ENCODE measurements around the gene RASSF5. TPM values are rescaled to one million over a fixed set of nuclear protein-coding genes. Genes with fewer than 3 reads are reported as not detected.
A peak's percentile ranks its signal among the peaks of the same experiment; 100 is the strongest.

The RASSF5 gene
- total and polyA plus RNA-seq, 4 donors: 4.8 to 10.0 (median 5.5) TPM

DNA sequence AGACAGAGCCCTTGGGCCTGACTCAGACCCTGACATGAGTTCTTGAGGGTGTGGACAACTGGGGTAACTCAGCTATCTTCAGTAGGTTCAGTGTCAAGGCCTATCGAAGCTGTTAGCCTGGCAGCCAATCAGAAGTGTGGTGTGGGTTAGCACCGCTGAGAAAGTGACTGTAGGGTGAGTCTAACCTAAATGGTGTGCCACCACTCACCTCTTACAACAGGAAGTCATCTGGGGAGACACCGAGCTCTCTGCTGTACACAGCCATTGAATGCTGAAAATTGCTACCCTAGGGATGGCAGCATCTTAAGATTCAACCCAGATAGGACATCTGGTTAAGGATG lies 44.6 kb downstream of the RASSF5 start (continued):
- TF ChIP-seq, protein P1, sequence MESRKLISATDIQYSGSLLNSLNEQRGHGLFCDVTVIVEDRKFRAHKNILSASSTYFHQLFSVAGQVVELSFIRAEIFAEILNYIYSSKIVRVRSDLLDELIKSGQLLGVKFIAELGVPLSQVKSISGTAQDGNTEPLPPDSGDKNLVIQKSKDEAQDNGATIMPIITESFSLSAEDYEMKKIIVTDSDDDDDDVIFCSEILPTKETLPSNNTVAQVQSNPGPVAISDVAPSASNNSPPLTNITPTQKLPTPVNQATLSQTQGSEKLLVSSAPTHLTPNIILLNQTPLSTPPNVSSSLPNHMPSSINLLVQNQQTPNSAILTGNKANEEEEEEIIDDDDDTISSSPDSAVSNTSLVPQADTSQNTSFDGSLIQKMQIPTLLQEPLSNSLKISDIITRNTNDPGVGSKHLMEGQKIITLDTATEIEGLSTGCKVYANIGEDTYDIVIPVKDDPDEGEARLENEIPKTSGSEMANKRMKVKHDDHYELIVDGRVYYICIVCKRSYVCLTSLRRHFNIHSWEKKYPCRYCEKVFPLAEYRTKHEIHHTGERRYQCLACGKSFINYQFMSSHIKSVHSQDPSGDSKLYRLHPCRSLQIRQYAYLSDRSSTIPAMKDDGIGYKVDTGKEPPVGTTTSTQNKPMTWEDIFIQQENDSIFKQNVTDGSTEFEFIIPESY (IDR thresholded peaks at IDR 0.05): no peak
- TF ChIP-seq, protein P2, sequence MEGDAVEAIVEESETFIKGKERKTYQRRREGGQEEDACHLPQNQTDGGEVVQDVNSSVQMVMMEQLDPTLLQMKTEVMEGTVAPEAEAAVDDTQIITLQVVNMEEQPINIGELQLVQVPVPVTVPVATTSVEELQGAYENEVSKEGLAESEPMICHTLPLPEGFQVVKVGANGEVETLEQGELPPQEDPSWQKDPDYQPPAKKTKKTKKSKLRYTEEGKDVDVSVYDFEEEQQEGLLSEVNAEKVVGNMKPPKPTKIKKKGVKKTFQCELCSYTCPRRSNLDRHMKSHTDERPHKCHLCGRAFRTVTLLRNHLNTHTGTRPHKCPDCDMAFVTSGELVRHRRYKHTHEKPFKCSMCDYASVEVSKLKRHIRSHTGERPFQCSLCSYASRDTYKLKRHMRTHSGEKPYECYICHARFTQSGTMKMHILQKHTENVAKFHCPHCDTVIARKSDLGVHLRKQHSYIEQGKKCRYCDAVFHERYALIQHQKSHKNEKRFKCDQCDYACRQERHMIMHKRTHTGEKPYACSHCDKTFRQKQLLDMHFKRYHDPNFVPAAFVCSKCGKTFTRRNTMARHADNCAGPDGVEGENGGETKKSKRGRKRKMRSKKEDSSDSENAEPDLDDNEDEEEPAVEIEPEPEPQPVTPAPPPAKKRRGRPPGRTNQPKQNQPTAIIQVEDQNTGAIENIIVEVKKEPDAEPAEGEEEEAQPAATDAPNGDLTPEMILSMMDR (IDR thresholded peaks at IDR 0.05; ENCODE audit: low read depth, low read length, missing input control): no peak
- no peak for TF ChIP-seq HNF4G (IDR thresholded peaks at IDR 0.05)
- no peak for TF ChIP-seq SP1 (IDR thresholded peaks at IDR 0.05)
- no peak for TF ChIP-seq TAF1 (conservative IDR thresholded peaks at IDR 0.05)
- TF ChIP-seq RAD21 (IDR thresholded peaks at IDR 0.05): no peak
- no peak for TF ChIP-seq NR2F2 (IDR thresholded peaks at IDR 0.05)

- H3K9ac ChIP-seq (ENCODE audit: low read depth in 1 of 2, low read length in 2 of 2): peak overlapping the region in 1 of 2 donors; percentile 3
- DNase-seq (ENCODE audit: low spot score): no peak
- 95% methylated on average over 3 of the region's 3 CpGs for WGBS
- TF ChIP-seq MAX (IDR thresholded peaks at IDR 0.05): no peak
- TF ChIP-seq, protein P2 (IDR thresholded peaks at IDR 0.05; ENCODE audit: low read depth, low read length, missing input control): no peak
- H3K27me3 ChIP-seq (ENCODE audit: control insufficient read depth in 4 of 4, insufficient read depth in 4 of 4, low read length in 3 of 4): no peaks in the 10 kb centered on the region
- H3K4me3 ChIP-seq (ENCODE audit: low read depth in 1 of 3, low read length in 3 of 3): no peak overlapping the region
- H3K27ac ChIP-seq (ENCODE audit: low read depth in 1 of 2, low read length in 2 of 2): no peak overlapping the region
- no peaks in the 10 kb centered on the region for H3K36me3 ChIP-seq (ENCODE audit: control insufficient read depth in 4 of 4, insufficient read depth in 3 of 4, low read depth in 1 of 4, low read length in 3 of 4)
- peaks cover 10 to 50% (median 37%) of the 10 kb centered on the region in 4 donors for H3K4me1 ChIP-seq (ENCODE audit: control insufficient read depth in 4 of 4, insufficient read depth in 4 of 4, low read length in 3 of 4)
- H3K9me3 ChIP-seq (ENCODE audit: control insufficient read depth in 4 of 4, low read length in 3 of 4): no peaks in the 10 kb centered on the region
Observed at GRCh38 chr1:206554211-206554610, 46.9 kb downstream of the RASSF5 start.

GRCh38 chr1:206554701-206555472 lies 47.6 kb downstream of the RASSF5 start:
- no peak overlapping the region for H3K9ac ChIP-seq (ENCODE audit: low read depth in 1 of 2, low read length in 2 of 2)
- no peak for DNase-seq (ENCODE audit: low spot score)
- H3K27ac ChIP-seq (ENCODE audit: low read depth in 1 of 2, low read length in 2 of 2): peak overlapping the region in 1 of 2 donors; percentile 40
- WGBS: 58% methylated on average over 1 of the region's 1 CpG
- no peaks in the 10 kb centered on the region for H3K9me3 ChIP-seq (ENCODE audit: control insufficient read depth in 4 of 4, low read length in 3 of 4)
- H3K36me3 ChIP-seq (ENCODE audit: control insufficient read depth in 4 of 4, insufficient read depth in 3 of 4, low read depth in 1 of 4, low read length in 3 of 4): no peaks in the 10 kb centered on the region
- H3K27me3 ChIP-seq (ENCODE audit: control insufficient read depth in 4 of 4, insufficient read depth in 4 of 4, low read length in 3 of 4): no peaks in the 10 kb centered on the region
- H3K4me1 ChIP-seq (ENCODE audit: control insufficient read depth in 4 of 4, insufficient read depth in 4 of 4, low read length in 3 of 4): peaks cover 10 to 56% (median 40%) of the 10 kb centered on the region in 4 donors
- H3K4me3 ChIP-seq (ENCODE audit: low read depth in 1 of 3, low read length in 3 of 3): no peak overlapping the region
- no peak for TF ChIP-seq SP1 (IDR thresholded peaks at IDR 0.05)
- TF ChIP-seq RAD21 (IDR thresholded peaks at IDR 0.05): no peak
- TF ChIP-seq, protein P1 (IDR thresholded peaks at IDR 0.05): no peak
- TF ChIP-seq NR2F2 (IDR thresholded peaks at IDR 0.05): no peak
- TF ChIP-seq JUND (IDR thresholded peaks at IDR 0.05): no peak
- no peak for TF ChIP-seq REST (IDR thresholded peaks at IDR 0.05)
- no peak for TF ChIP-seq GABPA (IDR thresholded peaks at IDR 0.05 in 1 of 2, conservative IDR thresholded peaks at IDR 0.05 in 1 of 2)
- TF ChIP-seq TAF1 (conservative IDR thresholded peaks at IDR 0.05): no peak
- TF ChIP-seq RXRA (IDR thresholded peaks at IDR 0.05): no peak
- TF ChIP-seq YY1 (IDR thresholded peaks at IDR 0.05): no peak
- TF ChIP-seq, protein P3, sequence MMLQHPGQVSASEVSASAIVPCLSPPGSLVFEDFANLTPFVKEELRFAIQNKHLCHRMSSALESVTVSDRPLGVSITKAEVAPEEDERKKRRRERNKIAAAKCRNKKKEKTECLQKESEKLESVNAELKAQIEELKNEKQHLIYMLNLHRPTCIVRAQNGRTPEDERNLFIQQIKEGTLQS (IDR thresholded peaks at IDR 0.05): no peak
